ENCODE results near the gene CCDC110. TPM values are rescaled to one million over a fixed set of nuclear protein-coding genes. Genes with fewer than 3 reads are reported as not detected.
A peak's percentile ranks its signal among the peaks of the same experiment; 100 is the strongest.

Gene CCDC110
- total and polyA plus RNA-seq, 2 donors (not counting 3 experiments of a cell fraction or from before 2014, with no cell fraction given): 0.25 to 0.71 TPM

DNA sequence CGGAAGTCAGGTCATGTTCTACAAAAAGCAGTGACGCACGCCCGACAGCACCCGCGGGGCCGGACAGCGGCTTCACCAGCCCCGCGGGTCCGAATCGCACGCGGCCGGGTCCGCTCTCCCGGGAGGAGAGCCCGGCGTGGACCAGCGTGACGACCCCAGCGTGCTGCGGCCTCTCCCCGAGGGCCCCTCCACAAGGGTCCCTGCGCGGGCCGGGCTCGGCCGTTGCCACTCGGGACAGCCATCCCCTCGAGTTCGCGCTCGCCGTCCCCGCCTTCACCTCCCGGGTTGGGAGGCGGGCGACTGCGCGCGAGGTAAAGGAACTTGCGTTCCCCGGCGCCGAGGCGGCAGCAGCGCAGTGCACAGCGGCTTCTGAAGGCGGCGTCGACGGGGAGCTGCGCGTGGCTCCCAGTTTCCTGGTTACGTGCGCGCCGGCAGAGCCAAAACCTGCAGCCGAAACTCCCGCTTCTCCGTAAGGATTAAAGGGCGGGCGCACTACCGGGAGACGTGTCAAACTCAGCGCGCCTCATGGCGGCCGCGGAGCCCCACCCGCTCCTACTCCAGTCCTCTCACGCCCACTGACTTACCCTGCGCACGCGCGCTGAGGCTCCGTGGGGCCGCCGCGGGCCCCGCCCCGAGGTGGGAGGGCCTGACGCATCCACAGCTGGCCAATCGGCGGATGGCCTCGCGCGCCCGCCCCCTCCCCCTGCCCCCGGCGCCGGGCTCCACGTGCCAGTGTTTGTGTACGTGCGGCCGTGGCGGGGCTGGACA lies 75.4 kb downstream of the CCDC110 start:
- Histone ChIP-seq H2AFZ (ENCODE audit: low read depth, low read length) (peak overlapping the region; percentile 93), H3K36me3 (ENCODE audit: control insufficient read depth in 2 of 2, extremely low read depth in 1 of 2, insufficient read depth in 2 of 2, low read length in 2 of 2) (no peaks in the 10 kb centered on the region), H3K4me1 (ENCODE audit: control insufficient read depth, extremely low read depth, insufficient read depth, low read length) (peaks cover 37% of the 10 kb centered on the region), H3K9me1 (replicated peaks; ENCODE audit: control insufficient read depth, extremely low read depth, insufficient read depth, low read length) (no peaks in the 10 kb centered on the region), H3K27ac (ENCODE audit: insufficient read depth, low read depth, low read length) (peak overlapping the region; percentile 96), H3K79me2 (ENCODE audit: control insufficient read depth, insufficient read depth, low read length) (no peaks in the 10 kb centered on the region), H3K9me3 (replicated peaks; ENCODE audit: control insufficient read depth, insufficient read depth, low read length) (no peaks in the 10 kb centered on the region), H3K4me3 (replicated peaks in 1 of 3; ENCODE audit: insufficient read depth in 1 of 3, low read depth in 1 of 3, low read length in 3 of 3) (peak overlapping the region; percentile 54 to 90 (median 87)), H3K4me2 (ENCODE audit: insufficient read depth, low read length) (peak overlapping the region; percentile 99), H3K9ac (replicated peaks; ENCODE audit: extremely low read depth, insufficient read depth, low read length) (peak overlapping the region; percentile 95), H4K20me1 (replicated peaks; ENCODE audit: control insufficient read depth, extremely low read depth, insufficient read depth, low read length) (no peaks in the 10 kb centered on the region), H3K27me3 (ENCODE audit: control insufficient read depth in 2 of 2, insufficient read depth in 2 of 2, low read length in 2 of 2) (no peaks in the 10 kb centered on the region)
- intact Hi-C loops (cut with micrococcal nuclease) (loop anchor here (1.0 to 5.0 kb wide), 11 partner anchors 11 to 641 kb away; partner anchors contain the start of genes CCDC110 and UFSP2), dilution Hi-C loops (cut with MboI; ENCODE audit: extremely low pct_ligation_motif_present, low sequenced_read_pairs) (loop anchor here (25.0 kb wide), 1 partner anchor 109 kb away; no protein-coding TSS in a partner anchor)
- BruUV-seq (replicated peaks): TSS peak; percentile 59
- POLR2A ChIA-PET: interaction anchor here (1.4 to 1.7 kb wide), 2 partner anchors 11 to 29 kb away, joined by 3 to 5 read pairs; no protein-coding TSS in a partner anchor
- FAIRE-seq (peak; percentile 83), DNase-seq (ENCODE audit: low read depth, low spot score) (peak; percentile 99)
- CTCF ChIA-PET: interaction anchor here (0.9 to 4.2 kb wide), 8 partner anchors 10 to 211 kb away, joined by 3 to 24 read pairs (median 8); partner anchors contain the start of genes SNX25 and UFSP2
- TF ChIP-seq POLR2A (IDR thresholded peaks at IDR 0.05; ENCODE audit: low read depth, low read length): peak; percentile 59
- TF ChIP-seq EZH2 (IDR thresholded peaks at IDR 0.05; ENCODE audit: borderline replicate concordance, low read depth, low read length, severe bottlenecking): no peak
- peak; percentile 6 for TF ChIP-seq FOS (IDR thresholded peaks at IDR 0.05; ENCODE audit: borderline replicate concordance, insufficient read depth, low read length)
- TF ChIP-seq MYC (IDR thresholded peaks at IDR 0.05; ENCODE audit: low read depth, low read length): no peak
- no peak for TF ChIP-seq GATA2 (IDR thresholded peaks at IDR 0.05; ENCODE audit: insufficient read depth, insufficient read length, low read depth, low read length)
- peak; percentile 71 for TF ChIP-seq POLR2AphosphoS5 (IDR thresholded peaks at IDR 0.05; ENCODE audit: insufficient read depth, low read depth, low read length)
- TF ChIP-seq, protein P1, sequence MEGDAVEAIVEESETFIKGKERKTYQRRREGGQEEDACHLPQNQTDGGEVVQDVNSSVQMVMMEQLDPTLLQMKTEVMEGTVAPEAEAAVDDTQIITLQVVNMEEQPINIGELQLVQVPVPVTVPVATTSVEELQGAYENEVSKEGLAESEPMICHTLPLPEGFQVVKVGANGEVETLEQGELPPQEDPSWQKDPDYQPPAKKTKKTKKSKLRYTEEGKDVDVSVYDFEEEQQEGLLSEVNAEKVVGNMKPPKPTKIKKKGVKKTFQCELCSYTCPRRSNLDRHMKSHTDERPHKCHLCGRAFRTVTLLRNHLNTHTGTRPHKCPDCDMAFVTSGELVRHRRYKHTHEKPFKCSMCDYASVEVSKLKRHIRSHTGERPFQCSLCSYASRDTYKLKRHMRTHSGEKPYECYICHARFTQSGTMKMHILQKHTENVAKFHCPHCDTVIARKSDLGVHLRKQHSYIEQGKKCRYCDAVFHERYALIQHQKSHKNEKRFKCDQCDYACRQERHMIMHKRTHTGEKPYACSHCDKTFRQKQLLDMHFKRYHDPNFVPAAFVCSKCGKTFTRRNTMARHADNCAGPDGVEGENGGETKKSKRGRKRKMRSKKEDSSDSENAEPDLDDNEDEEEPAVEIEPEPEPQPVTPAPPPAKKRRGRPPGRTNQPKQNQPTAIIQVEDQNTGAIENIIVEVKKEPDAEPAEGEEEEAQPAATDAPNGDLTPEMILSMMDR (IDR thresholded peaks at IDR 0.05; ENCODE audit: extremely low read depth in 1 of 2, insufficient read depth in 1 of 2, low read depth in 1 of 2, low read length in 2 of 2): no peak
- TF ChIP-seq JUN (IDR thresholded peaks at IDR 0.05; ENCODE audit: borderline replicate concordance, insufficient read depth, insufficient read length, low read depth): no peak
- TF ChIP-seq, protein P2, sequence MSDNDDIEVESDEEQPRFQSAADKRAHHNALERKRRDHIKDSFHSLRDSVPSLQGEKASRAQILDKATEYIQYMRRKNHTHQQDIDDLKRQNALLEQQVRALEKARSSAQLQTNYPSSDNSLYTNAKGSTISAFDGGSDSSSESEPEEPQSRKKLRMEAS (IDR thresholded peaks at IDR 0.05; ENCODE audit: insufficient read depth, insufficient read length): peak; percentile 69

Measured in endothelial cell of umbilical vein (primary cell).